Measurements from ENCODE around the gene DNAL1. TPM values are rescaled to one million over a fixed set of nuclear protein-coding genes. Genes with fewer than 3 reads are reported as not detected.
"Not testable (repeated sequence)": the region's sequence is repeated elsewhere in the genome, so short reads cannot be mapped to it uniquely, and the experiment has no call there.

The DNAL1 gene
- total RNA-seq, 1 donor, result 9.9 TPM

DNA sequence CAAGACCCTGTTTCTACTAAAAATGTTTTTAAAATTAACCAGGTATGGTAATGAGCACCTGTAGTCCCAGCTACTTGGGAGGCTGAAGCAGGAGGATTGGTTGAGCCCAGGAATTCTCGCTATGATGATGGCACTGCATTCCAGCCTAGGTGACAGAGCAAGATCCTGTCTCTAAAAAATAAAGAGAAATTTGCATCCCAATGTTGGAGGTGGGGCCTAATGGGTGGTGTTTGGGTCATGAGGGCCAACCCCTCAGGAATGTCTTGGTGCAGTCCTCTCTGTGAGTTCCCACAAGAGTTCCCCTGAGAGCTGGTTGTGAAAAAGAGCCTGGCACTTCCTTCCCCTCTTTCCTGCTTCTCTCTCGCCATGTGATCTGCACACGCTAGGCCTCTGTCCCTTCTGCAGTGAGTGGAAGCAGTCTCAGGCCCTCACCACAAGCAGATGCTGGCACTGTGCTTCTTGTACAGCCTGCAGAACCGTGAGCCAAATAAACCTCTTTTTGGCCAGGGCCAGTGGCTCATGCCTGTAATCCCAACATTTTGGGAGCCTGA lies 21.2 kb upstream of the DNAL1 start:
- no peak for DNase-seq (ENCODE audit: low read depth)
- no peak overlapping the region for H3K4me3 ChIP-seq (ENCODE audit: low read depth, low read length)
- TF ChIP-seq, protein P1, sequence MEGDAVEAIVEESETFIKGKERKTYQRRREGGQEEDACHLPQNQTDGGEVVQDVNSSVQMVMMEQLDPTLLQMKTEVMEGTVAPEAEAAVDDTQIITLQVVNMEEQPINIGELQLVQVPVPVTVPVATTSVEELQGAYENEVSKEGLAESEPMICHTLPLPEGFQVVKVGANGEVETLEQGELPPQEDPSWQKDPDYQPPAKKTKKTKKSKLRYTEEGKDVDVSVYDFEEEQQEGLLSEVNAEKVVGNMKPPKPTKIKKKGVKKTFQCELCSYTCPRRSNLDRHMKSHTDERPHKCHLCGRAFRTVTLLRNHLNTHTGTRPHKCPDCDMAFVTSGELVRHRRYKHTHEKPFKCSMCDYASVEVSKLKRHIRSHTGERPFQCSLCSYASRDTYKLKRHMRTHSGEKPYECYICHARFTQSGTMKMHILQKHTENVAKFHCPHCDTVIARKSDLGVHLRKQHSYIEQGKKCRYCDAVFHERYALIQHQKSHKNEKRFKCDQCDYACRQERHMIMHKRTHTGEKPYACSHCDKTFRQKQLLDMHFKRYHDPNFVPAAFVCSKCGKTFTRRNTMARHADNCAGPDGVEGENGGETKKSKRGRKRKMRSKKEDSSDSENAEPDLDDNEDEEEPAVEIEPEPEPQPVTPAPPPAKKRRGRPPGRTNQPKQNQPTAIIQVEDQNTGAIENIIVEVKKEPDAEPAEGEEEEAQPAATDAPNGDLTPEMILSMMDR (IDR thresholded peaks at IDR 0.05; ENCODE audit: insufficient read depth, low read depth, low read length), result no peak

DNA sequence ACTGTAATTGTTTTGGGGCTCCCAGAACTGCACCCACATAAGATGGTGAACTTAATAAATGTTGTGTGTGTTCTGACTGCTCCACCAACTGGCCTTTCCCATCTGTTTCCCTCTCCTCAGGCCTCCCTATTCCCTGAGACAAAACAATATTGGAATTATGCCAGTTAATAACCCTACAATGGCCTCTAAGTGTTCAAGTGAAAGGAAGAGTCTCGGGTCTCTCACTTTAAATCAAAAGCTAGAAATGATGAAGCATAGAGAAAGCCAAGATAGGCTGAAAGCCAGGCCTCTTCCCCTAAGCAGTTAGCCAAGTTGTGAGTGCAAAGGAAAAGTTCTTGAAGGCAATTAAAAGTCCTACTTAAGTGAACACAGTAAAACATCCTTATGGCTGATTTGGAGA lies 19.1 kb upstream of the DNAL1 start:
- no peak for DNase-seq (ENCODE audit: low read depth)
- no peak overlapping the region for H3K4me3 ChIP-seq (ENCODE audit: low read depth, low read length)
- TF ChIP-seq, protein P1 (IDR thresholded peaks at IDR 0.05; ENCODE audit: insufficient read depth, low read depth, low read length), result no peak

GRCh38 chr14:73627151-73627558 lies 17.6 kb upstream of the DNAL1 start:
- TF ChIP-seq, protein P1 (IDR thresholded peaks at IDR 0.05; ENCODE audit: insufficient read depth, low read depth, low read length), result no peak
- no peak overlapping the region for H3K4me3 ChIP-seq (ENCODE audit: low read depth, low read length)
- DNase-seq (ENCODE audit: low read depth), result no peak

DNA sequence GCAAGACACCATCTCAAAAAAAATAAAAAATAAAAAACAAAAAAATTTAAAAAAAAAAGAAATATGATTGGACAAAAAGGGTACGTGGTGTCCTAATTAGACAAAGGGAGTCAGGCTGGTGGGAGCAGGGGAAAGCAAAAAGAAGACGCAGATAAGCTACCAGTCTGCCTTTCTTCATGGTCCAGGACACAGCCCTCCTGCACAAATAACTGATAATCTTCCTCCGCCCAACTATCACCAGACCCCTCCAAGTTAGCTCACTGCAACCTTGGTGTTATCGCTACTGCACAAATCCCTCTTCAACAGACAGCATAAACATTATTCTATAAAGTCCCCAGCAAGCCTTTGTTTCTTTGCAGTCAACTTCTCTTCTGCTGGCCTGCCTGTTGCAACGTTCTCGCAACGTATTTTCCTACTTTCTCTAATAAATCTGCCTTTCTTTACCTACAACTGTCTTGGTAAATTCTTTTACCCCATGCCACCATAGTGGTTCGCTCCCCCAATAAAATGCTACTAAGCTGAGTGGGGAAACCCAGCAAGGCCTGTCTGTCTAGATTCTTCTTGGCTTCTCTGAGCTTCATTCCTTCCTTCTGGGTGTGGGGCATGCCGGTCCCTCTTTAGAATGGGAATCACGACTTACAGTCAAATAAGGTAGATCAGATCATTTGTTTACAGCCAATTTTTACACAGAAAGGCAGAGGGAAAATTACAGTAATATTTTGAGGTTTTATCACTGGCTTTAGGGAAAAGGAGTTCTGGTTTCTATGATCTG lies 14.6 kb upstream of the DNAL1 start:
- DNase-seq (ENCODE audit: low read depth), result no peak
- no peak overlapping the region for H3K4me3 ChIP-seq (ENCODE audit: low read depth, low read length)
- TF ChIP-seq, protein P1 (IDR thresholded peaks at IDR 0.05; ENCODE audit: insufficient read depth, low read depth, low read length), result no peak

DNA sequence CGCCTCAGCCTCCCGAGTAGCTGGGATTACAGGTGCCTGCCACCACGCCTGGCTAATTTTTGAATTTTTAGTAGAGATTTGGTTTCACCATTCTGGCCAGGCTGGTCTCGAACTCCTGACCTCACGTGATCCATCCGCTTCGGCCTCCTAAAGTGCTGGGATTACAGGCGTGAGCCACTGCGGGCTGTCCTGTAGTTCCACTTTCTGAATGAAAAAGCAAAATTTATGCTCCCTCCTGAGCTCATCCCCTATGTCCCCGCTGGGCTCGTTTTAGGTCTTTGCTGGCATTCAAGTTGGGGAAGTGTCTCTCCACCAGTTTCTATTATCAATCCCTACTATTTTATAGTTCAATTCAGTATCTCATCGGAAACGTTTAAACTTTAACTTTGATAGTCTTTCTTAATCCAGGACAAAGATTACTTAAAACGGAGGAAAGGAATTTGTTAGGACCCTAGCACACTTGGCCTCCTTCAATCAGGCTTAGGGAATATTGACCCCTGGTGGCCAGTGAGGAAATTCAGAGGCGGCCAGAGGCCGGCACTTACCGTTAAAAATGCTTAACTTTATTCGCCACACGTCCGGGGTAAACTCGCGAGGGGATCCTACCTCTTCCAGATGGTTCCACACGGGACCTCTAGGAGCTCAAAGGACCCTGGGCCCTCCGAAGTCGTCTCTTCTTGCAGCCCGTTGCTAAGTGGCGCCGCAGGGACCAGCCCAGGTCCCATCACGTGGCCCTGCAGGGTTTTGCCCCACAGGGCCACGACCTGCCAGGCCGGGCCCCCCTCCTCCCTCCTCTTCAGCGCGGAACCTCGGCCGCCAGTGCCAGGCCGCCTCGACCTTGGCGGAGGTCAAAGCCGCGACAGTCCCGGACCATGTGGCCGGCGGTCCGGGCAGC lies 11.4 kb upstream of the DNAL1 start:
- TF ChIP-seq, protein P1 (IDR thresholded peaks at IDR 0.05; ENCODE audit: insufficient read depth, low read depth, low read length), result peak; percentile 90

DNA sequence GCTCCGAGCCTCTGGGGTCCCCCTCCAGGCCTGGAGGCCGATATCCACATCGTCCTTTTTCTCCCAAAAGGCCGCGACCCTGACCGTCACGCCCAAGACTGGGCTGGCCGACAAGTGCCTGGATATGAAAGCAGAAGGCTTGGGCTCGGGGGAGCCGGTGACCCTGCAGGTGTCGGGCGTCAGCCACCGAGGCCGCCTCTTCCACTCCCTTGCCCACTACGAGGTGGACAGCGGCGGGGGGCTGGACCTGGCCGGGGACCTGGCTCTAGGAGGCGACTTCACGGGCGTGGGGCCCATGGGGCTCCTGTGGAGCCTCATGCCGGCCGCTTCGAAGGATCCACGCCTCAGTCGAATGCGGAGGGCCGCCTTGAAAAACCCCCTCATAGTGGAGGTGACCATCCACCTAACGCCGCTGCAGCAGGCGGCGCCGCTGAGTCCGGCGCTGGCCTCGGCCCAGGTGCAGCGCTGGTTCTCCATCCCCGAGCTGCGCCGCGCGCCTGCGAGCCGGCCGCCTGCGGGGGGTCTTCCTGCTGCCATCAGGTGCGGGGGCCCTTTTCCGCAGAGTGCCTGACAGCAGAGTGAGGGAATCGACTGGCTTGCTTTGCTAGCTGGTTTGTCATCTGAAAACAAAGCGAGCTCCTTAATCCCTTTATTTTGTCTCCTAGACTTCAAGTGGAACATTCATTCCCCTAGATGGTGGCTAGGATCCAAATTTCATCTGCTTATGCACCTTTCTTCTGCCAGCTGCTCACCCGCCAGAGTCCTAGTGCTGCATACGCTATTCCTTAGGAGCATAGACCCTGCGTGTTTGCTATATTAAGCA lies 10.6 kb upstream of the DNAL1 start:
- H3K4me3 ChIP-seq (ENCODE audit: low read depth, low read length), result peak overlapping the region; percentile 55
- DNase-seq (ENCODE audit: low read depth), result no peak
- TF ChIP-seq, protein P1 (IDR thresholded peaks at IDR 0.05; ENCODE audit: insufficient read depth, low read depth, low read length), result peak; percentile 23

More for the DNA sequence above, 11.4 kb upstream of the DNAL1 start:
- H3K4me3 ChIP-seq (ENCODE audit: low read depth, low read length), result peak overlapping the region; percentile 55
- peak; percentile 76 for DNase-seq (ENCODE audit: low read depth)

GRCh38 chr14:73636355-73636754 lies 8.4 kb upstream of the DNAL1 start:
- not testable (repeated sequence) for H3K4me3 ChIP-seq (ENCODE audit: low read depth, low read length); DNase-seq (ENCODE audit: low read depth)

All from fibroblast of villous mesenchyme (primary cell).